GM18526 (cell line): ENCODE measurements around the gene EVI5.

Experiments used
- POLR2A ChIP-seq: IDR thresholded peaks from 3 replicates; pipeline ENCODE4 v1.6.1; 2011; ENCODE audit not compliant: insufficient read length; ENCODE audit errors: extremely low read depth

Gene EVI5

GRCh38 chr1:92480200-92480812 is 304.6 kb downstream of the EVI5 start:
- no peak for TF ChIP-seq POLR2A

DNA sequence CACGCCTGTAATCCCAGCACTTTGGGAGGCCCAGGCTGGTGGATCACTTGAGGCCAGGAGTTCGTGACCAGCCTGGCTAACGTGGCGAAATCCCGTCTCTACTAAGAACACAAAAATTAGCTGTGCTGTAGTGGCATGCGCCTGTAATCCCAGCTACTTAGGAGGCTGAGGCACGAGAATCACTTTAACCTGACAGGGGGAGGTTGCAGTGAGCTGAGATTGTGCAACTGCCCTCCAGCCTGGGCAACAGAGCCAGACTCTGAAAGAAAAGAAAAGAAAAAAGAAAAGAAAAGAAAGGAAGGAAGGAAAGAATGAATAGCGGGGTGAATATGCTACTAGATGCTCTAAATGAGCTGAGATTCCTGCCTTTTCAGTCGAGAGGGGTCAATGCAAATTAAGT is 305.3 kb downstream of the EVI5 start:
- no peak for TF ChIP-seq POLR2A

GRCh38 chr1:92478393-92478792 is 306.5 kb downstream of the EVI5 start:
- TF ChIP-seq POLR2A = no peak

GRCh38 chr1:92476071-92476631 is 308.8 kb downstream of the EVI5 start:
- TF ChIP-seq POLR2A = no peak

- no peak for TF ChIP-seq POLR2A
Measured at GRCh38 chr1:92475029-92475428, 309.9 kb downstream of the EVI5 start.

DNA sequence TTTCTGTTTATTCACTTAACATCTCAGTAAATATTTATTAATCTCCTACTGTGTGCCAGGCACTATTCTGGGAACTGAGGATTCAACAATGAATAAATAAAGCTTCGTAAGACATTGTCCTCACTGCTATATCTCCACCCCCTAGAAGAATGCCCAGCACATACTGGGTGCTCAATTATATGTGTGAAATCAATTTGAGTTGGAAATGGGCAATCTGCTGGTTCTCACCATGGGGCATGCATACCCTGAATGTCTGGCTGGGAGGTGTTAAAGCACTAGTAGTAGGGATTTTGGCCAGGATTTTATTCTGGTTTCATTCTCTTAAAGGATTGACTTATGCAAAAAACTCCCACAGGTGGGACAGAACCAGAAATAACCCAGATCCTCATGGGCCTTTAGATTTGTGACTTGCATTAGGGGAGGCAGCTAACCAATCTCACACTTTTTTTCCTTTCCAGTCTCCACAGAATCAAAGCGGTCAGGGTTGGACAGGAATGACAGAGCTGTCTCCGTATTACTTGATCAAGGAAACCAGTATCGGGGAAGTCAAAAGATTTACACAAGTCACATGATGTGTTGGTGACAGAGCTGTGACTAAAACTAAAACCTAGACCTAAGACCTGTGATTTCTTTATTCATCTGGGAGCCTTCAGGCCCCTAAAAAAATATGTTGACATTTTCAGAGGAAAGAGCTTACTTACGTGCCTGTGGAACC is 311.0 kb downstream of the EVI5 start:
- TF ChIP-seq POLR2A = no peak

GRCh38 chr1:92470216-92470615 is 314.7 kb downstream of the EVI5 start:
- TF ChIP-seq POLR2A = no peak

DNA sequence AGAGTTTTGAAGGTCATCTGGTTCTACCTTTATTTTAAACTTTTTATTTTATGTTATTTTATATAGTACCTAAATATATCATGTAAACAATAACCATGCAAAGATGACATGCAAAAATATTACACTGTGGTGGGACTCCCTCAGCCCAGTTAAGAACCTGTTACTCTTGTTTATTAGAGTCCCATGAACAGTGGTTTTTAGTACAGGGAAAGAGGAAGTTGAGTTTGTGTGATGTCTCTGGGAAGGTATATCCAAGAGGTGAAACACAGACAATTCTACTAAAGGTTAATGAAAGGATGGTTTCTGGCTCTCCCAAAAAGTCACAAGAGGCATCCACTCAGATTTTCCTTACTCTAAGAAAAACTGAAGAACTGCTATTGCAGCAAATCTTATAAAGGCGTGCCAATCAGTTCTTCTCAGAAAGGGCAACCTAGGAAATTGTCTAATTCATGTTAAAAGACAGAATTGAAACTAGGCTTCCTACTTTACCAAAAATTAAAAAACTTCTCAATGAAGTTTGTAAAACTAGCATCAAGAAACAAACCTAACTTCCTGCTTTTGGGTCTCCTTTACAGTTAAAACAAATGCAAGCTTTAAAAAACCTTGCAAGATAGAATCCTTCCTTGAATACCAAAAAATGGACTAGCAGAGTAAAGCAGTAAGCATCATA is 318.1 kb downstream of the EVI5 start:
- no peak for TF ChIP-seq POLR2A

- TF ChIP-seq POLR2A = no peak
Measured at GRCh38 chr1:92465256-92465647, 319.7 kb downstream of the EVI5 start.

- TF ChIP-seq POLR2A = no peak
Measured at GRCh38 chr1:92464588-92465255, 320.2 kb downstream of the EVI5 start.

DNA sequence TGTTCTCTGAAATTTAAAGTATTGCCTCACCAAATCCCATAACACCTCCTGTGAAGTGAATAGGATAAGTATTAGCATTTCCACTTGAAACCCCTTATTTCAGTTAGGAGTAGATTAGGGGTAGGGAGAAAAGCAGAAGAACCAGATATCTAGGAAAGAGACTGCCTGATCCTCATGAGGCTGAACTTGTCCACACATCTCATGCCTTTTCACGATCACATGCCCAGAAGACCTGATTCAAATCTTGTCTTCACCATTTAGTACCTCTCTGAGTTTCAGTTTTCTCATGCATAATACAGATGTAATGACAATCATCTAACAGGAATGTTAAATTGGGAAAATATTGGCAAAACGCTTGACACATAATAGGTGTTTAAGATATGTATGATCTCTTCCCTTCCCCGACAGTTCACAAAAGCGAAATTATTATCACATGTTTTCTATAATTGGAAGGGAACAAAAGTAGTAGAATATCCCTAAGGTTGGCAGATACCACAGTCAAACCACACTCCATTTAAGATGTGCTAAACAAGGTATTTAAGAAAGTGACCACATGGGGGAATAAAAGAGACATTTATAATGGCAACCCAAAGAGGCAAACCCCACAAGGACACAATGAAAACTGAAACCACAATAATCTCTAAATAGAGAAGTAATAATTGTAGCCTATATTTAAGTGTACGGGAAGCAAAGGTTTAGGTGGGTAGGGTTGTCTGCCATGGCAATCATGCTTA is 323.4 kb downstream of the EVI5 start:
- no peak for TF ChIP-seq POLR2A

DNA sequence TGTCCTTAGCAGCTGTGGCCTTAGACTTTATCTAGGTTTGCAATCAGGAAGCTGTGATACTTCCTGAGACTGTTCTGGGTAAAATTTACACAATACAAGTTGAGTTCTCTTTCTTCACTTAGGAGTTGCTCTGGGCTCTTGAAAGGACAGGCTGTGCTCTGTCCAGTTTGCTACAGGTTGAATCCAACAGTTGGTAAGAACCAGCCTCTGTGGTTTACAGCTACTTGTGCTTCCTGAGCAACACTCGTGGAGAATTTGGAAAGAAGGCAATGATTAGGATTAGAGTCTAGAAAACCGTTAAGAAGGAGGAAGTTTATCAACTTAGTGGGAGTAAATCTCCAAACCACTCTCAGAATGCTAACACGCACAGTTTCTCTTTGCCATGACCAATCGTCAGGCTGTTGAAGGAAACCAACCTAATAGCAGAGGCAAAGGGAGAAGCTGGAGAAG is 325.0 kb downstream of the EVI5 start:
- no peak for TF ChIP-seq POLR2A
